ENCODE results near the gene TIMP2. TPM values are rescaled to one million over a fixed set of nuclear protein-coding genes. Genes with fewer than 3 reads are reported as not detected.

The TIMP2 gene
- total and polyA plus RNA-seq, 2 of the 13 experiments (the other 11 are each of a cell fraction or from before 2014, with no cell fraction given), result 3.8 to 8.5 TPM

- TF ChIP-seq PLRG1 (conservative IDR thresholded peaks at IDR 0.05) (no peak), ZMAT5 (CRISPR knock-in tag; IDR thresholded peaks at IDR 0.05; ENCODE audit: borderline replicate concordance, low read depth) (no peak), NFATC3 (CRISPR knock-in tag; IDR thresholded peaks at IDR 0.05) (0 out of 2 replicates have a peak, but pooled peaks have one; percentile 60), DRAP1 (CRISPR knock-in tag; IDR thresholded peaks at IDR 0.05) (no peak), PHB2 (IDR thresholded peaks at IDR 0.05; ENCODE audit: partially characterized antibody) (no peak), ZNF33B (CRISPR knock-in tag; IDR thresholded peaks at IDR 0.05) (peak; percentile 49; the same call in 1 of the 2 replicates), HIVEP1 (CRISPR knock-in tag; IDR thresholded peaks at IDR 0.05) (0 out of 2 replicates have a peak, but pooled peaks have one; percentile 1), ZNF577 (CRISPR knock-in tag; IDR thresholded peaks at IDR 0.05; ENCODE audit: borderline replicate concordance, low read depth) (no peak), ZNF503 (CRISPR knock-in tag; IDR thresholded peaks at IDR 0.05) (no peak), ZNF276 (CRISPR knock-in tag; IDR thresholded peaks at IDR 0.05; ENCODE audit: low read depth) (no peak), CBX2 (IDR thresholded peaks at IDR 0.05; ENCODE audit: low read depth, low read length) (no peak), CBX2 (CRISPR knock-in tag; IDR thresholded peaks at IDR 0.05; ENCODE audit: low read depth) (no peak), MZF1 (CRISPR knock-in tag; IDR thresholded peaks at IDR 0.05; ENCODE audit: borderline replicate concordance) (no peak), ZNF556 (CRISPR knock-in tag; IDR thresholded peaks at IDR 0.05; ENCODE audit: borderline replicate concordance) (0 out of 2 replicates have a peak, but pooled peaks have one; percentile 25), ZNF569 (CRISPR knock-in tag; IDR thresholded peaks at IDR 0.05; ENCODE audit: borderline replicate concordance) (no peak), CREM (IDR thresholded peaks at IDR 0.05) (no peak), CREM (CRISPR knock-in tag; IDR thresholded peaks at IDR 0.05) (no peak), ZNF280B (CRISPR knock-in tag; IDR thresholded peaks at IDR 0.05; ENCODE audit: borderline replicate concordance) (no peak), RXRA (CRISPR knock-in tag; IDR thresholded peaks at IDR 0.05) (peak; percentile 21; the same call in 1 of the 2 replicates), ARID3A (IDR thresholded peaks at IDR 0.05; ENCODE audit: low read depth, low read length) (no peak)
Measured at GRCh38 chr17:78883533-78884131, 41.6 kb downstream of the TIMP2 start (continued).
